ENCODE results near the gene JAG2.

JAG2 gene

DNA sequence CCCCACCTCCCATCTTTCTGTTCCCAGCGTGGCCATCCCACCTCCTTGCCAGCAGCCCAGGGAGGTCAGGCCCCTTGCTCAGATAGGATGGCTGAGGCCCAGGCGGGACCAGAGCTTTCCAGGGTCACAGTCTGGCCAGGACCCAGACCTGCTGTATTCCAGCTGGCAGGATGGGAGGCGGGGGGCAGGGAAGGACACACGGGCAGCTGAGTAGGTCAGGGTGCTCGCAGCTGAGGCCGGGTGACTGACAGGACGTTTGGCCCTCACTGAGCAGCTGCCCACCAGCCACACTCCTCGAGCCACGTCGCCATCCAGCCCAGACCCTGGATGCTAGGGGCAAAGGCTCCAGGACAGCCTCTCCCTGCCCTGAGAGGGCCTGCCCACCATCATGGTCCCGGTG is 8.5 kb upstream of the JAG2 start:
- peak overlapping the region in 3 of 5 donors; percentile 8 to 29 (median 21) for H3K9ac ChIP-seq (ENCODE audit: low read length in 5 of 5)
- H3K36me3 ChIP-seq (ENCODE audit: control insufficient read depth in 5 of 5, insufficient read depth in 5 of 5, low read length in 5 of 5): no peaks in the 10 kb centered on the region
- H3K27ac ChIP-seq (ENCODE audit: low read depth, low read length): no peak overlapping the region
- H3K27me3 ChIP-seq (ENCODE audit: control insufficient read depth in 5 of 5, insufficient read depth in 4 of 5, low read length in 5 of 5): no peaks in the 10 kb centered on the region
- H3K9me3 ChIP-seq (ENCODE audit: control insufficient read depth in 5 of 5, low read length in 5 of 5): no peaks in the 10 kb centered on the region
- peaks cover 11 to 74% (median 62%) of the 10 kb centered on the region in 5 donors for H3K4me1 ChIP-seq (ENCODE audit: control insufficient read depth in 5 of 5, insufficient read depth in 5 of 5, low read length in 5 of 5)
- peak overlapping the region in 1 of 5 donors; percentile 25 for H3K4me3 ChIP-seq (ENCODE audit: low read depth in 1 of 5, low read length in 5 of 5)

- H3K36me3 ChIP-seq (ENCODE audit: control insufficient read depth in 5 of 5, insufficient read depth in 5 of 5, low read length in 5 of 5): no peaks in the 10 kb centered on the region
- peaks cover 11 to 70% (median 58%) of the 10 kb centered on the region in 5 donors for H3K4me1 ChIP-seq (ENCODE audit: control insufficient read depth in 5 of 5, insufficient read depth in 5 of 5, low read length in 5 of 5)
- H3K4me3 ChIP-seq (ENCODE audit: low read depth in 1 of 5, low read length in 5 of 5): peak overlapping the region in 1 of 5 donors; percentile 25
- peak overlapping the region in 3 of 5 donors; percentile 8 to 29 (median 21) for H3K9ac ChIP-seq (ENCODE audit: low read length in 5 of 5)
- H3K27me3 ChIP-seq (ENCODE audit: control insufficient read depth in 5 of 5, insufficient read depth in 4 of 5, low read length in 5 of 5): no peaks in the 10 kb centered on the region
- H3K9me3 ChIP-seq (ENCODE audit: control insufficient read depth in 5 of 5, low read length in 5 of 5): no peaks in the 10 kb centered on the region
- H3K27ac ChIP-seq (ENCODE audit: low read depth, low read length): no peak overlapping the region
These were observed 7.9 kb upstream of the JAG2 start for GRCh38 chr14:105176513-105176912.

DNA sequence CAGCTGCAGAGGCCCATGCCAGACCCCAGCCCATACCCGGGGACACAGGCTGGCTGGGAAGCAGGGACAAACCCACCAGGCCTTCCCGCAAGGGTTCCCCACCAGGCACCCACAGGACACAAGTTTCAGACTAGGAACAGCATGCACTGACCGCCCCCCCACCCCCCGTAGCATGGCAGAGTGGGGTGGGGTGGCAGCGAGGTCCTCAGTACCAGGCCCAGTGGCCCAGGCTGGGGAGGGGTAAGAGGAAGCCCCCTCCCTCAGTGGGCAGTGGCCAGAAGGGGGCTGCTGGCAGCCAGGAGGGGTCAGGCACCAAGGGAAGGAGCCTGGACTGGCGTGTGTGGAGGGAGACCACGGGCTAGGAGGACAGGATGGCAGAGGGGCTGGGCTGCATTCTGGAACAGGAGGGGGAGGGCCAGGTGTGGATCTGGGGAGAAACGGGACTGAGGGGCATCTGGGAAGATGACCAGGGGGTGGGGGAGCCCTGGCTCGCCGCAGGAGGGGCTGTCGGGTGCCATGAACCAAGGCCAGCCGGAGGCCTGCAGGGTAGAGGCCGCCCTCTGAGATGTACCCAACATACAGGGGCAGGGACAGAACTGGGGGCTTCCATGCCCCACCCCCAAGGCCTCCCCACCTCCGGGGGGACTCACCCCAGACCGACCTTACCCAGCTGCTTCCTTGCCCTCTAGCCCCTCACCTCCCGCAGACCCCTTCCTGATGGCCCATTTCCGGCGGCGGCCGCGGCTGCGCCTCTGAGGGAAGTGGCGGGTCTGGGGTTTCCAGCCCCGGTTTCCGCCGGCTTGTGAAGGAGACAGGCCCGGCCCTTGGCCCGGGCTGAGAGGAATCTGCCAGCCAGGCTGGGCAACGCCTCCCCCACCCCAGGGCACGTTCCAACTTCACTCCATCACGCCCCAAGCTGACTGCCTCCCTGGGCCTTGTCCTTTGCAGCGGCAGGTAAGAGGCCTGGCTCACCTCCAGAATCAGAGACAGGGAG is 5.6 kb upstream of the JAG2 start:
- Histone ChIP-seq H3K27me3 (ENCODE audit: control insufficient read depth in 5 of 5, insufficient read depth in 4 of 5, low read length in 5 of 5) (peaks cover 0 to 4% (median 0%) of the 10 kb centered on the region in 5 donors), H3K4me1 (ENCODE audit: control insufficient read depth in 5 of 5, insufficient read depth in 5 of 5, low read length in 5 of 5) (peaks cover 8 to 75% (median 61%) of the 10 kb centered on the region in 5 donors), H3K36me3 (ENCODE audit: control insufficient read depth in 5 of 5, insufficient read depth in 5 of 5, low read length in 5 of 5) (no peaks in the 10 kb centered on the region), H3K9ac (ENCODE audit: low read length in 5 of 5) (no peak overlapping the region), H3K27ac (ENCODE audit: low read depth, low read length) (no peak overlapping the region), H3K4me3 (ENCODE audit: low read depth in 1 of 5, low read length in 5 of 5) (no peak overlapping the region), H3K9me3 (ENCODE audit: control insufficient read depth in 5 of 5, low read length in 5 of 5) (no peaks in the 10 kb centered on the region)

GRCh38 chr14:105173145-105173544 is 4.6 kb upstream of the JAG2 start:
- no peak overlapping the region for H3K4me3 ChIP-seq (ENCODE audit: low read depth in 1 of 5, low read length in 5 of 5)
- H3K4me1 ChIP-seq (ENCODE audit: control insufficient read depth in 5 of 5, insufficient read depth in 5 of 5, low read length in 5 of 5): peaks cover 8 to 70% (median 60%) of the 10 kb centered on the region in 5 donors
- H3K27me3 ChIP-seq (ENCODE audit: control insufficient read depth in 5 of 5, insufficient read depth in 4 of 5, low read length in 5 of 5): peaks cover 0 to 4% (median 0%) of the 10 kb centered on the region in 5 donors
- no peaks in the 10 kb centered on the region for H3K9me3 ChIP-seq (ENCODE audit: control insufficient read depth in 5 of 5, low read length in 5 of 5)
- H3K9ac ChIP-seq (ENCODE audit: low read length in 5 of 5): no peak overlapping the region
- no peaks in the 10 kb centered on the region for H3K36me3 ChIP-seq (ENCODE audit: control insufficient read depth in 5 of 5, insufficient read depth in 5 of 5, low read length in 5 of 5)
- H3K27ac ChIP-seq (ENCODE audit: low read depth, low read length): no peak overlapping the region

- Histone ChIP-seq H3K36me3 (ENCODE audit: control insufficient read depth in 5 of 5, insufficient read depth in 5 of 5, low read length in 5 of 5) (no peaks in the 10 kb centered on the region), H3K4me1 (ENCODE audit: control insufficient read depth in 5 of 5, insufficient read depth in 5 of 5, low read length in 5 of 5) (peaks cover 6 to 69% (median 57%) of the 10 kb centered on the region in 5 donors), H3K27me3 (ENCODE audit: control insufficient read depth in 5 of 5, insufficient read depth in 4 of 5, low read length in 5 of 5) (peaks cover 0 to 4% (median 0%) of the 10 kb centered on the region in 5 donors)
These were observed 3.9 kb upstream of the JAG2 start for GRCh38 chr14:105172476-105172875.

GRCh38 chr14:105171004-105171673 is 2.6 kb upstream of the JAG2 start:
- Histone ChIP-seq H3K9me3 (ENCODE audit: control insufficient read depth in 5 of 5, low read length in 5 of 5) (no peaks in the 10 kb centered on the region), H3K9ac (ENCODE audit: low read length in 5 of 5) (no peak overlapping the region), H3K27me3 (ENCODE audit: control insufficient read depth in 5 of 5, insufficient read depth in 4 of 5, low read length in 5 of 5) (peaks cover 0 to 8% (median 3%) of the 10 kb centered on the region in 5 donors), H3K4me3 (ENCODE audit: low read depth in 1 of 5, low read length in 5 of 5) (no peak overlapping the region), H3K27ac (ENCODE audit: low read depth, low read length) (no peak overlapping the region), H3K36me3 (ENCODE audit: control insufficient read depth in 5 of 5, insufficient read depth in 5 of 5, low read length in 5 of 5) (no peaks in the 10 kb centered on the region), H3K4me1 (ENCODE audit: control insufficient read depth in 5 of 5, insufficient read depth in 5 of 5, low read length in 5 of 5) (peaks cover 0 to 67% (median 54%) of the 10 kb centered on the region in 5 donors)

More at GRCh38 chr14:105172476-105172875, 3.9 kb upstream of the JAG2 start:
- H3K9me3 ChIP-seq (ENCODE audit: control insufficient read depth in 5 of 5, low read length in 5 of 5): no peaks in the 10 kb centered on the region
- no peak overlapping the region for H3K9ac ChIP-seq (ENCODE audit: low read length in 5 of 5)
- no peak overlapping the region for H3K27ac ChIP-seq (ENCODE audit: low read depth, low read length)
- no peak overlapping the region for H3K4me3 ChIP-seq (ENCODE audit: low read depth in 1 of 5, low read length in 5 of 5)

- Histone ChIP-seq H3K4me1 (ENCODE audit: control insufficient read depth in 5 of 5, insufficient read depth in 5 of 5, low read length in 5 of 5) (peaks cover 0 to 69% (median 57%) of the 10 kb centered on the region in 5 donors), H3K4me3 (ENCODE audit: low read depth in 1 of 5, low read length in 5 of 5) (no peak overlapping the region), H3K27ac (ENCODE audit: low read depth, low read length) (no peak overlapping the region), H3K9ac (ENCODE audit: low read length in 5 of 5) (no peak overlapping the region), H3K27me3 (ENCODE audit: control insufficient read depth in 5 of 5, insufficient read depth in 4 of 5, low read length in 5 of 5) (peaks cover 0 to 8% (median 3%) of the 10 kb centered on the region in 5 donors), H3K9me3 (ENCODE audit: control insufficient read depth in 5 of 5, low read length in 5 of 5) (no peaks in the 10 kb centered on the region), H3K36me3 (ENCODE audit: control insufficient read depth in 5 of 5, insufficient read depth in 5 of 5, low read length in 5 of 5) (no peaks in the 10 kb centered on the region)
These were observed 1.4 kb upstream of the JAG2 start for GRCh38 chr14:105169776-105170655.

GRCh38 chr14:105168979-105169507 is 467 bp upstream of the JAG2 start:
- Histone ChIP-seq H3K4me1 (ENCODE audit: control insufficient read depth in 5 of 5, insufficient read depth in 5 of 5, low read length in 5 of 5) (peaks cover 0 to 64% (median 55%) of the 10 kb centered on the region in 5 donors), H3K27me3 (ENCODE audit: control insufficient read depth in 5 of 5, insufficient read depth in 4 of 5, low read length in 5 of 5) (peaks cover 0 to 8% (median 3%) of the 10 kb centered on the region in 5 donors), H3K9me3 (ENCODE audit: control insufficient read depth in 5 of 5, low read length in 5 of 5) (no peaks in the 10 kb centered on the region), H3K27ac (ENCODE audit: low read depth, low read length) (no peak overlapping the region), H3K9ac (ENCODE audit: low read length in 5 of 5) (no peak overlapping the region), H3K36me3 (ENCODE audit: control insufficient read depth in 5 of 5, insufficient read depth in 5 of 5, low read length in 5 of 5) (no peaks in the 10 kb centered on the region), H3K4me3 (ENCODE audit: low read depth in 1 of 5, low read length in 5 of 5) (peak overlapping the region in 4 of 5 donors; percentile 22 to 59 (median 42))

DNA sequence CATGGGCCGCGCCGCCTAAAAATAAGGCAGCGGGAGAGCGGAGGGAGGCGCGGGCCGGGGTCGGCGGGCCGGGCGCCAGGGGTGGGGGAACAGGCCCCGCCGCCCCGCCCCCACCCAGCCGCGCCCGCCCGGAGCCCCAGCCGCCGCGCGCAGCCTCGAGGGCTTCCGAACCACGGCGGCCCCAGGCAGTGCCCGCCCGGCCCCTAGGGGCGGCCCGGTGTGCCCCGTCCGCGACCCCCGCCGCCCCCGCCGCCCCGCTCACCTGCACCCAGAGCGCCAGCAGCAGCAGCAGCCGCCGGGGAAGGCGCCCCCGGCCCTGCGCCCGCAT is 519 bp downstream of the JAG2 start:
- Histone ChIP-seq H3K4me3 (ENCODE audit: low read depth in 1 of 5, low read length in 5 of 5) (peak overlapping the region in 4 of 5 donors; percentile 50 to 70 (median 56)), H3K9me3 (ENCODE audit: control insufficient read depth in 5 of 5, low read length in 5 of 5) (no peaks in the 10 kb centered on the region), H3K36me3 (ENCODE audit: control insufficient read depth in 5 of 5, insufficient read depth in 5 of 5, low read length in 5 of 5) (no peaks in the 10 kb centered on the region), H3K27me3 (ENCODE audit: control insufficient read depth in 5 of 5, insufficient read depth in 4 of 5, low read length in 5 of 5) (peaks cover 0 to 8% (median 3%) of the 10 kb centered on the region in 5 donors), H3K27ac (ENCODE audit: low read depth, low read length) (no peak overlapping the region), H3K4me1 (ENCODE audit: control insufficient read depth in 5 of 5, insufficient read depth in 5 of 5, low read length in 5 of 5) (peaks cover 0 to 66% (median 55%) of the 10 kb centered on the region in 5 donors), H3K9ac (ENCODE audit: low read length in 5 of 5) (no peak overlapping the region)

All from subcutaneous abdominal adipose tissue (tissue), 5 donors.